HG02884 (cell line): ENCODE results near the gene DISC1.
"Not testable (repeated sequence)": the region's sequence is repeated elsewhere in the genome, so short reads cannot be mapped to it uniquely, and the experiment has no call there.

Experiments used
- ATAC-seq: cut with Tn5 transposase; IDR thresholded peaks from one replicate; pipeline ENCODE4 v1.9.1; 2021; ENCODE audit warnings: mild to moderate bottlenecking, moderate library complexity; ENCODE audit not compliant: unreplicated experiment

DISC1 gene

GRCh38 chr1:231761747-231762541, 135.4 kb downstream of the DISC1 start:
- no peak for ATAC-seq

- ATAC-seq: no peak
Observed at GRCh38 chr1:231763456-231763855, 136.9 kb downstream of the DISC1 start.

GRCh38 chr1:231765825-231766224, 139.2 kb downstream of the DISC1 start:
- not testable (repeated sequence) for ATAC-seq

GRCh38 chr1:231767471-231767870, 140.9 kb downstream of the DISC1 start:
- no peak for ATAC-seq

GRCh38 chr1:231768416-231768815, 141.8 kb downstream of the DISC1 start:
- ATAC-seq: no peak

GRCh38 chr1:231770506-231771175, 144.1 kb downstream of the DISC1 start:
- ATAC-seq: no peak

- ATAC-seq: no peak
Observed at GRCh38 chr1:231774719-231775335, 148.2 kb downstream of the DISC1 start.

- ATAC-seq: no peak
Observed at GRCh38 chr1:231776010-231776756, 149.6 kb downstream of the DISC1 start.

GRCh38 chr1:231776757-231777062, 150.1 kb downstream of the DISC1 start:
- no peak for ATAC-seq

- no peak for ATAC-seq
Observed at GRCh38 chr1:231778009-231778719, 151.6 kb downstream of the DISC1 start.

GRCh38 chr1:231779081-231779480, 152.5 kb downstream of the DISC1 start:
- no peak for ATAC-seq

GRCh38 chr1:231781892-231782291, 155.3 kb downstream of the DISC1 start:
- ATAC-seq: no peak

GRCh38 chr1:231785073-231785472, 158.5 kb downstream of the DISC1 start:
- not testable (repeated sequence) for ATAC-seq

GRCh38 chr1:231786126-231786525, 159.5 kb downstream of the DISC1 start:
- ATAC-seq: no peak

- no peak for ATAC-seq
Observed at GRCh38 chr1:231792634-231793033, 166.0 kb downstream of the DISC1 start.

GRCh38 chr1:231793893-231794292, 167.3 kb downstream of the DISC1 start:
- ATAC-seq: no peak

- ATAC-seq: no peak
Observed at GRCh38 chr1:231796141-231796540, 169.6 kb downstream of the DISC1 start.

- no peak for ATAC-seq
Observed at GRCh38 chr1:231799363-231799986, 172.9 kb downstream of the DISC1 start.

- no peak for ATAC-seq
Observed at GRCh38 chr1:231800108-231800507, 173.5 kb downstream of the DISC1 start.

- no peak for ATAC-seq
Observed at GRCh38 chr1:231801042-231801585, 174.5 kb downstream of the DISC1 start.
